Gastrocnemius medialis (tissue), 4 donors: ENCODE data around the gene NANP.
"Not testable (repeated sequence)": the region's sequence is repeated elsewhere in the genome, so short reads cannot be mapped to it uniquely, and the experiment has no call there.

Source experiments
- CTCF ChIP-seq, 5 experiments: fragments of 450-650 bp in 3 of 5; fragments of 200-600 bp in 2 of 5; sonication (generic) in 2 of 5; IDR thresholded peaks in 4 of 5; conservative IDR thresholded peaks in 1 of 5; 1 replicate in 4 of 5; 2 replicates in 1 of 5; pipeline ENCODE4 v1.5.1; 2016 to 2019; ENCODE audit warnings: antibody characterized with exemption in 5 of 5, mild to moderate bottlenecking in 3 of 5, moderate library complexity in 3 of 5
- POLR2A ChIP-seq, 2 donors: fragments of 450-650 bp; IDR thresholded peaks; one replicate each; pipeline ENCODE4 v1.6.1; 2017; ENCODE audit warnings: antibody characterized with exemption in 2 of 2, mild to moderate bottlenecking in 2 of 2, moderate library complexity in 2 of 2

- TF ChIP-seq CTCF (IDR thresholded peaks at IDR 0.05 in 4 of 5, conservative IDR thresholded peaks at IDR 0.05 in 1 of 5); POLR2A (IDR thresholded peaks at IDR 0.05): not testable (repeated sequence)
These were observed 20.9 kb downstream of the NANP start for GRCh38 chr20:25602914-25603309.
